Thoracic aorta (tissue), 2 donors: ENCODE measurements around the gene TCP11L2. TPM values are rescaled to one million over a fixed set of nuclear protein-coding genes. Genes with fewer than 3 reads are reported as not detected.

Source experiments
- ATAC-seq: fragments of 150-250 bp; one replicate; pipeline ENCODE4 v1.8.0; 2017; ENCODE audit warnings: low read depth; ENCODE audit not compliant: insufficient number of reproducible peaks, low FRiP score
- DNase-seq: peaks from one replicate; pipeline ENCODE4 v3.0.0-alpha.2; 2020; ENCODE audit warnings: low spot score
- H3K27ac ChIP-seq, 2 donors: fragments of 200-600 bp; sonication (generic); 1 replicate in 1 of 2; 2 replicates in 1 of 2; pipeline ENCODE4 v1.5.1; 2016; ENCODE audit warnings: mild to moderate bottlenecking in 2 of 2, moderate library complexity in 2 of 2
- H3K27me3 ChIP-seq: fragments of 200-600 bp; sonication (generic); replicated peaks from 2 replicates; pipeline ENCODE4 v1.6.0; 2016; ENCODE audit warnings: mild to moderate bottlenecking; ENCODE audit not compliant: insufficient read depth
- H3K36me3 ChIP-seq: fragments of 200-600 bp; sonication (generic); one replicate; pipeline ENCODE4 v1.5.1; 2016
- H3K4me1 ChIP-seq, 2 donors: fragments of 200-600 bp; sonication (generic); 1 replicate in 1 of 2; 2 replicates in 1 of 2; pipeline versions ENCODE4 v1.5.1 to v1.6.0; 2016; ENCODE audit warnings: low read depth in 2 of 2, mild to moderate bottlenecking in 1 of 2; ENCODE audit not compliant: control insufficient read depth in 1 of 2
- H3K4me3 ChIP-seq: fragments of 200-600 bp; sonication (generic); 2 replicates; pipeline ENCODE4 v1.5.1; 2016; ENCODE audit warnings: mild to moderate bottlenecking
- H3K9me3 ChIP-seq: fragments of 200-600 bp; sonication (generic); 2 replicates; pipeline ENCODE4 v1.5.1; 2016
- total RNA-seq, 2 donors: library from RNA; depleted of rRNA; stranded (reverse); fragments of >200 nt; gene quantifications; one replicate each; pipeline versions ENCODE4 v1.1.0 to v1.2.3, GENCODE V29; 2016
- TF ChIP-seq, protein P1 (sequence below): fragments of 200-600 bp; sonication (generic); IDR thresholded peaks from one replicate; pipeline ENCODE4 v1.5.1; 2019; ENCODE audit warnings: antibody characterized with exemption

The TCP11L2 gene
- total RNA-seq, 2 donors from 2014 or later, result 23.1 to 23.2 TPM

DNA sequence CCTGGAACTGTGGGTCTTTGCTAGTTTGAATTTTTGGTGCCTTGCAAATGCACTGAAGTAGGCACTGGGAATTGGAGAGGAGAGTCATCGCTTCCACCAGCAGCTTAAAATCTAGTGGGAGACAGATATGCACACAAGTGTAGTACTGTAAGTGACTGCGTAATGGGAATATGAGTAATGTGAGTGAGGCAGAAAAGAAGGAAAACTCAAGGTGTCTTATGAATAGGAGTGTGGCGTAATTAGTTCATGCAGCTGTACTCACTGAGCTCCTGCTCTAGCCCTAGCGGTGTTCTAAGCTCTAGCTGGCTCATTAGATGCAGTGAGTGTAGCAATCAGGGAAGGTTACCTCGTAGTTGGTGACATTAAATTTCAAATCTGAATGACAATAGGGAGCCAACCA, 2.8 kb downstream of the TCP11L2 start:
- no peak for ATAC-seq
- Histone ChIP-seq H3K9me3 (no peaks in the 10 kb centered on the region), H3K4me1 (peaks cover 15 to 40% of the 10 kb centered on the region in 2 donors), H3K4me3 (no peak overlapping the region), H3K27ac (no peak overlapping the region), H3K27me3 (no peaks in the 10 kb centered on the region), H3K36me3 (no peaks in the 10 kb centered on the region)
- TF ChIP-seq, protein P1, sequence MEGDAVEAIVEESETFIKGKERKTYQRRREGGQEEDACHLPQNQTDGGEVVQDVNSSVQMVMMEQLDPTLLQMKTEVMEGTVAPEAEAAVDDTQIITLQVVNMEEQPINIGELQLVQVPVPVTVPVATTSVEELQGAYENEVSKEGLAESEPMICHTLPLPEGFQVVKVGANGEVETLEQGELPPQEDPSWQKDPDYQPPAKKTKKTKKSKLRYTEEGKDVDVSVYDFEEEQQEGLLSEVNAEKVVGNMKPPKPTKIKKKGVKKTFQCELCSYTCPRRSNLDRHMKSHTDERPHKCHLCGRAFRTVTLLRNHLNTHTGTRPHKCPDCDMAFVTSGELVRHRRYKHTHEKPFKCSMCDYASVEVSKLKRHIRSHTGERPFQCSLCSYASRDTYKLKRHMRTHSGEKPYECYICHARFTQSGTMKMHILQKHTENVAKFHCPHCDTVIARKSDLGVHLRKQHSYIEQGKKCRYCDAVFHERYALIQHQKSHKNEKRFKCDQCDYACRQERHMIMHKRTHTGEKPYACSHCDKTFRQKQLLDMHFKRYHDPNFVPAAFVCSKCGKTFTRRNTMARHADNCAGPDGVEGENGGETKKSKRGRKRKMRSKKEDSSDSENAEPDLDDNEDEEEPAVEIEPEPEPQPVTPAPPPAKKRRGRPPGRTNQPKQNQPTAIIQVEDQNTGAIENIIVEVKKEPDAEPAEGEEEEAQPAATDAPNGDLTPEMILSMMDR, result no peak
- DNase-seq, result no peak

DNA sequence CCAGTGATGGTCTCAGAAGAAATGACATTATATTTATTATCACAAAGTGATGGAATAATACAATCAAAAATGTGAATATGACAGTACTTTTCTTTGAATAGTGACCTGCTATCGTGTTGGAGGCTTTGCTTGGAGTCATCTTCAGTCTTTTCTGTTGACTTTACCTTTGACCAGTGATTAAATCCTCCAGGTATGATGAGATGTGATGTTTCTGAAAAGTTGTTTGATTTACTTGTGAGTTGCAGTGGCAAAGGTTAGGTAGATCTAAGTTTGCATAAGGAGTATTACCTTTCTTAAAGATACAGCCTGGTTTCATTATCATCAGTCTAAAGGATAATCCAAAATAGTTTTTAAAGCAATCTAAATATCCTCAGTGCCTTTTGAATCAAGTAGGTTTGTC, 4.6 kb downstream of the TCP11L2 start:
- no peak for ATAC-seq
- TF ChIP-seq, protein P1, result no peak
- no peak overlapping the region for H3K27ac ChIP-seq
- no peaks in the 10 kb centered on the region for H3K36me3 ChIP-seq
- no peaks in the 10 kb centered on the region for H3K9me3 ChIP-seq
- no peak for DNase-seq
- no peak overlapping the region for H3K4me3 ChIP-seq
- H3K4me1 ChIP-seq, result peaks cover 9 to 26% of the 10 kb centered on the region in 2 donors
- H3K27me3 ChIP-seq, result no peaks in the 10 kb centered on the region

DNA sequence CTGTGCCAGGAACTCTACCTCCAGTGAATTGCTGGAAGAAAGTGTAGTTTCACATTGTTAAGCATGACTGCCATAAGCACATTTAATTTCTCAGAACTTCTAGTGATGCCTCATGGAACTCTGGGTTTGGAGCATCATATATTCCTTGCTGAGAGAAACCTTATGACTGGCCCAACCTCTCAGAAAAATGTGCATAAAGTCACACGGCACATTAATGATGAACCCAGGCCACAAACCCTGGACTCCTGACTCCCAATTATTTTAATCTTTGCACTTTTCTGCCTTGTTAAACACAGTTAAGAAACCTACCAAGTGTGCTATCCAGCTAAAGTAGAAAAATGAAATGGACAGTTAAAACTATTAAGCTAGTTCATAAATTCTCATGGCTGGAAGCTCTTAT, 5.6 kb downstream of the TCP11L2 start:
- Histone ChIP-seq H3K4me3 (no peak overlapping the region), H3K4me1 (peaks cover 9 to 26% of the 10 kb centered on the region in 2 donors), H3K27me3 (no peaks in the 10 kb centered on the region), H3K27ac (no peak overlapping the region), H3K9me3 (no peaks in the 10 kb centered on the region), H3K36me3 (no peaks in the 10 kb centered on the region)
- ATAC-seq (no peak), DNase-seq (no peak)
- TF ChIP-seq, protein P1, result no peak

DNA sequence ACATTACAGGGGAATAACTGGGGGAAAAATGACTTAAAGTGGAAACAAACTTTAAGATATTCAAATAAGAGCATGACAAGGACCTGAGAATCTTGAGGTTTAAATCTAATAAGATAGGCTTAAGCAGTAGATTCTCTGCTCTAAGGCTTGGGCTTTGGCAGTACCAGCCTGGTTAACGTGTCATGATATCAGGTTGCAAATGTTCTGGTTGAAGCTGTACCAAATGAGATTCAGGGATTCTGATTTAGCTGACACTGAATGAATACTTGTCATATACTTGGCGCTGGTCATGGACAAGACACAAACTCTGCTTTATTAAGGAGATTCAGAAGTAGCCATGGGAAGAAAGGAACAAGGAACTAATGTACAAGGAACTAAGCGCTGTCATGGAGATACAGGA, 6.1 kb downstream of the TCP11L2 start:
- H3K27me3 ChIP-seq, result no peaks in the 10 kb centered on the region
- ATAC-seq, result no peak
- TF ChIP-seq, protein P1, result no peak
- DNase-seq, result no peak
- H3K36me3 ChIP-seq, result no peaks in the 10 kb centered on the region
- H3K4me3 ChIP-seq, result no peak overlapping the region
- H3K9me3 ChIP-seq, result no peaks in the 10 kb centered on the region
- H3K4me1 ChIP-seq, result peaks cover 9 to 23% of the 10 kb centered on the region in 2 donors
- no peak overlapping the region for H3K27ac ChIP-seq

DNA sequence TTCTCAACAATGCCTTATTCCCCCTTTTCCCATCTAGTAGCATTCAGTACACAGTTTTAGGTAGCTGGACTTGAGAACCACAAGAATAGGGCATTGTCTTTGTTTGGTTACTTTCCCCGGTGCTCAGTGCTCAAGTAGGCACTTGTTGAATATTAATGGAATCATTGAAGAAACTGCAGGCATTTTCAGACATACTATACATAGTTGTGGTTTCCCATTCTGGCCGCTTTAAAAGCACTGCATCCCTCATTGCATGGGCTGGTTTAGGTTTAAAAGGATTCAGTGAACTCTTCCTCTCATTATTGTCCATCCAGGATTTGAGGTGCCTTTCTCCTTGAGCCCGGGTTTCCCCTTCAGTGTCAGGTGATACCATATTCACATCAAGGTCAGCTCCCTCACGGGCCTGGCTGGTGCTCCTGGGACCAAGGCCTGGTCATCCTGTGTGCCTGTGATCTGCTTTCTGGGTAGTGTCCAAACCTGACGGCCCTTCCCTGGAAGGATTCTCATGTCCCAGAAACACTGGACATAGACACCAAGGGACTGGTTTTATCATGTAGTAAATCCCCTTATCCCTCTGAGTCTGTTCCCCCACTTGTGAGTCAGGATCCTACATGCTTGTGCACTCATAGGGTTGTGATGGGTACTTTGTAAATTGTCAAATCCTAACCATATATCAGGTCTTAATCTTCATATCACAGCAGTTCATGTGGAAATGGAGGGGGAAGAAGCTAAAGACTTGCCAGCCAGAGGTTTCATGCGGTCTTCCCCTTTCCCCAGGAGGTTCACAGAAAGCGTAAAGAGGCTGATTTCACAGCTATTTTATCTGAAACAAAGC, 7.4 kb downstream of the TCP11L2 start:
- ATAC-seq (no peak), DNase-seq (no peak)
- no peak overlapping the region for H3K27ac ChIP-seq
- no peaks in the 10 kb centered on the region for H3K27me3 ChIP-seq
- TF ChIP-seq, protein P1, result no peak
- peaks cover 5% of the 10 kb centered on the region for H3K36me3 ChIP-seq
- H3K4me1 ChIP-seq, result peaks cover 0 to 10% of the 10 kb centered on the region in 2 donors
- no peaks in the 10 kb centered on the region for H3K9me3 ChIP-seq
- no peak overlapping the region for H3K4me3 ChIP-seq
